Medulla oblongata (tissue), 1 donor: ENCODE measurements around the gene ADPRHL1.
"Not testable (repeated sequence)": the region's sequence is repeated elsewhere in the genome, so short reads cannot be mapped to it uniquely, and the experiment has no call there.

Experiments used
- DNase-seq: peaks from one replicate; pipeline ENCODE4 v3.0.0-alpha.2; 2015; ENCODE audit errors: extremely low spot score

The ADPRHL1 gene

GRCh38 chr13:113479179-113479578 lies 25.9 kb upstream of the ADPRHL1 start:
- DNase-seq, result no peak

- DNase-seq, result no peak
These were observed 24.4 kb upstream of the ADPRHL1 start for GRCh38 chr13:113477724-113478123.

GRCh38 chr13:113476811-113477210 lies 23.5 kb upstream of the ADPRHL1 start:
- no peak for DNase-seq

GRCh38 chr13:113475911-113476310 lies 22.6 kb upstream of the ADPRHL1 start:
- no peak for DNase-seq

GRCh38 chr13:113475280-113475679 lies 22.0 kb upstream of the ADPRHL1 start:
- no peak for DNase-seq

- DNase-seq, result no peak
These were observed 20.9 kb upstream of the ADPRHL1 start for GRCh38 chr13:113474179-113474578.

GRCh38 chr13:113472355-113473025 lies 19.2 kb upstream of the ADPRHL1 start:
- no peak for DNase-seq

- no peak for DNase-seq
These were observed 18.6 kb upstream of the ADPRHL1 start for GRCh38 chr13:113471844-113472243.

- DNase-seq, result not testable (repeated sequence)
These were observed 17.4 kb upstream of the ADPRHL1 start for GRCh38 chr13:113470635-113471163.

- DNase-seq, result no peak
These were observed 16.8 kb upstream of the ADPRHL1 start for GRCh38 chr13:113470073-113470472.

GRCh38 chr13:113469582-113469981 lies 16.3 kb upstream of the ADPRHL1 start:
- DNase-seq, result no peak

GRCh38 chr13:113468472-113469201 lies 15.3 kb upstream of the ADPRHL1 start:
- DNase-seq, result no peak

GRCh38 chr13:113468029-113468428 lies 14.7 kb upstream of the ADPRHL1 start:
- DNase-seq, result no peak

GRCh38 chr13:113466383-113466782 lies 13.1 kb upstream of the ADPRHL1 start:
- DNase-seq, result no peak

GRCh38 chr13:113465300-113465699 lies 12.0 kb upstream of the ADPRHL1 start:
- DNase-seq, result no peak

- DNase-seq, result no peak
These were observed 11.2 kb upstream of the ADPRHL1 start for GRCh38 chr13:113464476-113464875.

GRCh38 chr13:113461022-113461751 lies 7.9 kb upstream of the ADPRHL1 start:
- DNase-seq, result no peak

GRCh38 chr13:113460599-113460998 lies 7.3 kb upstream of the ADPRHL1 start:
- DNase-seq, result no peak

- no peak for DNase-seq
These were observed 6.8 kb upstream of the ADPRHL1 start for GRCh38 chr13:113460064-113460555.

- DNase-seq, result no peak
These were observed 5.2 kb upstream of the ADPRHL1 start for GRCh38 chr13:113458253-113459065.

GRCh38 chr13:113457510-113457909 lies 4.2 kb upstream of the ADPRHL1 start:
- no peak for DNase-seq
